ENCODE results near the gene PRR5. TPM values are rescaled to one million over a fixed set of nuclear protein-coding genes. Genes with fewer than 3 reads are reported as not detected.

PRR5 gene
- polyA plus RNA-seq, 3 donors: 33.5 to 36.1 (median 35.3) TPM

DNA sequence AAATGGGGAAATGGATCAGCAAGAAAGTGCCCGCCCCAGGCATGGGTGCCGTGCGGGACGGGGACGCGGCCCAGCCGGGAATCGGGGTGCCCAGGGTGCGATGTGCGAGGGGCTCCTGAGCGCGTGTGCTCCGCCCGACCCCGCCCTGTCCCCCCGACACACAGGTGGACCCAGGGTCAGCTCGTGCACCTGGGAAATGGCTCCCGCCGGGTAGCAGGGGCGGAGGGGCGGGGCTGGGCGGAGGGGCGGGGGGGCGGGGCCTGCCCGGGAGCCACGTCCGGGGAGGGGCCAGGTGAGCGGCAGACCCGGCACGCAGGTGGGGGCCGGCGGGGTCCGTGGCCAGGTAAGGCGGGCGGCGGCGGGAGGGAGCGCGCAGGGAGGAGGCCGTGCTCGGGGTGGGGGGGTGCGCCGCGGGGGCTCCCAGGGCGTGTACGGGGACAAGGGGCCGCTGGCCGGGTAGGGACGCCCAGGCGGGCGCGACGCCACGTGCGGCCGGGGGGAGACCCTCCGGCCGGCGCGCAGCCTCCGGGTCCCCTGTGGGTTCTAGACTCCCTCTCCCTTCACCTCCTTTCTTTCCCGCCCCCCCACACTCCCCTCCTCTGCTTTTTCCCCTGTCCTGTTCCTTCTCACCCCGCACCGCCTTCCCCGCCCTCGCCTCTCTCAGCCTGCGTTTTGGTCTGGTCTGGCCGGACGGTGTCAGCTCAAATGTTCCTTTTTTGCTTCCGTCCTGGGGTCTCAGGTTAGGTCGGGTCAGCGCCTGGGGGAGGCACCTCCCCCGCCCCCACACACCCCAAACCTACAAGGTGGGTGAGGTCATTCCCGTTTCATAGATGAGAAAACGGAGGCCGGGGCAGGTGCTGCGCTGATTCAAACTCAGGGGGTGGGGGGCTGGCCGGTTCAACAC, 50.5 kb downstream of the PRR5 start, which contains the start of gene ARHGAP8:
TSS of gene ARHGAP8 (plus strand) at position 291 of the 904 bp plus-strand sequence. CDS start 33,953 bp downstream, outside the sequence.
- DNase-seq: no peak

DNA sequence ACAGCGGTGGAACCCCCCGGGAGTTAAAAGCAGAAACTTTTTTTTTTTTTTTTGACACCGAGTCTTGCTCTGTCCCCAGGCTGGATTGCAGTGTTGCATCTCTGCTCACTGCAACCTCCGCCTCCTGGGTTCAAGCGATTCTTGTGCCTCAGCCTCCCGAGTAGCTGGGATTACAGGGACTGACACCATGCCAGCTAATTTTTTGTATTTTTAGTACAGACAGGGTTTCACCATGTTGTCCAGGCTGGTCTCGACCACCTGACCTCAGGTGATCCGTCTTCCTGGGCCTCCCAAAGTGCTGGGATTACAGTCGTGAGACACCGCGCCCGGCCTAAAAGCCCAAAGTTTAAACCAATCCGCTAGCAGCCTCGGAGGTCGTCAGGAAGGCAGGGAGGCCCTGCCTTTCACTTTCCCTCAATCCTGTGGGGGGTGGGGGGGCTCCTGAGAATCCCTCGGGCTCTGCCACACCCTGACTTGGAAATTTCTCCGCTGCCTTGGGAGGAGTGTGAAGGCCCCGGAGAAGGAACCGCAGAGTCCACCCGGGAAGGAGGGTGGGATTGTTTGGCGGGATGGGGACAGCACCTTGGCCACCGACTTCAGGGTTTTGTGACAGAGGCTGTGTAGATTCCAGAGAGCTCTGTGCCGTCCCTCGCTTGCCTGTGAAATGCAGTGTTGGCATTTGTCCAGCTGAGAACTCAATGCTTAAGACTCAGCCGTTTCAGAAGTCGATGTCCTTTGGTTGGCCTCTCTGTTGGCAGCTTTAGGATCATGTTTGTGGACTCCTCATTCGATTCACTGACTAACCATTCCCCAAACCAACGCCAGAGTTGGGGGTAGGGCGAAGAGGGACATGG, 51.4 kb downstream of the PRR5 start:
- DNase-seq: peak; percentile 79

- no peak for DNase-seq
Measured at GRCh38 chr22:44754998-44755397, 53.0 kb downstream of the PRR5 start.

GRCh38 chr22:44755417-44755816, 53.4 kb downstream of the PRR5 start:
- DNase-seq: no peak

GRCh38 chr22:44755956-44756361, 54.0 kb downstream of the PRR5 start:
- DNase-seq: peak; percentile 73

DNA sequence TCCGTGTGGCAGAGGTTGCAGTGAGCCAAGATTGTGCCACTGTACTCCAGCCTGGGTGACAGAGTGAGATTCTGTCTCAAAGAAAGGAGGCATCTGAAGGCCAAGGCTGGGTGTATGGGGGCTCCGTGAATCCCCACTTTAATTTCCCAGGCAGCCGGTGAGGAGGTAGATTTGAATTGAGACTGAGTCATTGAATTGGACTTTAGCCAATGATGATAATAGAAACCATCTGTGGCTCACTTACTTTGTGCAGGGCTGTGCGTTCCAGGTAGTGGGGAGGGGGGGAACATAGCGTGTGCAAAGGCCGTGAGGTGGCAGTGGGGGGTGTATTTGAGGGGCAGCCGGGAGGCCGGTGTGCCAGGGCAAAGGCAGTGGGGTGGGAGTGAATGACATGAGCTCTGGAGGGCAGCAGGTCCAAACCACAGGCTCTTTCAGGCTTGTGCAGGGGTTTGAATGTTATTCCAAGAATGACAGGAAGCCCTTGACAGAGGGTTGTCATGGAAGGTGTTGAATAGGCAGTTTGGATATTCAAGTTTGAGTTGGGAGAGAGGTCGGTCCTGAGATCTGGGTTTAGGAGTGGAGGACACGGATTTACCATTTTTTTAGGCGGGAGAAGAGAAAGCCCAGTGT, 56.5 kb downstream of the PRR5 start:
- no peak for DNase-seq

DNA sequence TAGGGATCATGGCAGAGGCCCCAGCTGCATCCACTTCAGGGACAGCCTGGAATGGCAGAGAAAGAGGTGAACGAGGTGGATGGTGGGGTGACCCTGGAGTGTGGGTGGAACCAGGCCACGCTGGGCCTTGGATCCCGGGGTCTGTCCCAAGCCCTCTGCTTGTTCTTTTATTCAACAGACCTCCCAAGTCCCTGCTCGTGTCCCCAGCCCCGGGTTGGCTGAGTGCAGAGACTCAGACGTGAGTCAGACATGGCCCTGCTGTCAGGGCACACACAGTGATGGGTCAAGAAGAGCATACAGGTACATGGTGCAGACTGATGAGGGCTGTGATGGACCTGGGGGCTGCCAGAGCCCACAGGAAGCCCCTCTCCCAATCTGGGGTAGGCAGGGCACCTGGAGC, 57.0 kb downstream of the PRR5 start:
- DNase-seq: no peak

DNA sequence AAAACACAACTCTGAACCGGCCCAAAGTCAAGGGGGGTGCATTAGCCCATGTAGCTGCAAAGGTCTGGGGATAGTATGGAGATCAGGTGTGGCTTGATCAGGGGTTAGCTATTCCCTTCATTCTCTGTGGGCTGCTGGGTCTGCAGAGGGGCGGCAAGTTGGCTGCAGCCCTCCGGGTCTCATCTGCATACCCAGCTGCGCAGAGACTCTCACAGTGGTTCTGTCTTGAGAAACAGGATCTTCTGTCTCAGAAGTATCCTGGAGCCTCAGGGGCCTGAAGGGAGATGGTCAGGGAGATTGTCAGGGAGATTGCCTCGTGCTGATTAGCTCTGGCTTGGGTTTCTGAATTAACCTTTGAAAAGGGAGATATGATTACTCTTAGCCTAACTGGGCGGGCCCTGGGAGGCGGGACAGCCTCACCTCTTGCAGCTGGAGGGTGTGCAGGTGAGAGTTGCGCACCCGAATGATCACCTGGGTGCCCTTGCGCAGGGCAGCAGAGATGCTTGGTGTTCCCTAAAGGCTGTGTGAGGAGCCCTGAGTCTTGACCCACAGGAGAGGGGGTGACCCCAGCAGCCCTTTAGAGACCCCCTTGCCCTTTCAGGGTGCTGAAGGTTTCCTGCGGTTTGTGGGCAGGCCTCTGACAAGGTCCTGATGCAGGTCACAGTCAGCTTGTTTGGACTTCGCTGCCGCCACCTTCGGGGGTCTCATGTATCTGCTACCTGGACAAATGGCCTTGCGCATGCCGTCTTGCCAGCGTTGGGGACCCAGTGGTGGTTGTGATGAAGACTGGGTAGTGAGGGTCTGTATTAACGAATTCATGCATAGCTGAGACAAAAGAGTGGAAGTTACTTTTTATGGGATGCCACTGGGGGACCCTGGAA, 57.7 kb downstream of the PRR5 start:
- DNase-seq: no peak

- DNase-seq: no peak
Measured at GRCh38 chr22:44760476-44760875, 58.5 kb downstream of the PRR5 start.

GRCh38 chr22:44761025-44761424, 59.0 kb downstream of the PRR5 start:
- no peak for DNase-seq

- DNase-seq: no peak
Measured at GRCh38 chr22:44764373-44764772, 62.4 kb downstream of the PRR5 start.

DNA sequence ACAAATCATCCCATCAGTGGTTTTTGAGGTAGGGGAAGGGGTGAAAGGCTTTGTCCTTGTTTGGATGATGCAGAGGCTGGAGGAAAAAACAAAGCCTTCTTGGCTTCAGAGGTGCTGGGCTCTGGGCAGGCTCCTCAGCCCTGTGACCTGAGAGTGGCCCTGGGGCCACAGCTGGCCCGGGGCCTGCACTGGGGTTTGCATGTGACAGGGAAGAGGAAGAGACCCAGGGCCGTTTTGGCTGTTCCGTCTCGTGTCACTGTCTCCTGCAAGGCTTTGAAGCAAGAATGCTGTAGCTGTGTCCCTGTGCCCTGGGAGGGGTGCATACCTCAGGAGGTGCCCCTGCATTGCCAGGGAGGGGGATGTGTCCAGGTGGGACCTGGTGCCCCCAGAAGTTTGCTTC, 63.0 kb downstream of the PRR5 start:
- DNase-seq: no peak

DNA sequence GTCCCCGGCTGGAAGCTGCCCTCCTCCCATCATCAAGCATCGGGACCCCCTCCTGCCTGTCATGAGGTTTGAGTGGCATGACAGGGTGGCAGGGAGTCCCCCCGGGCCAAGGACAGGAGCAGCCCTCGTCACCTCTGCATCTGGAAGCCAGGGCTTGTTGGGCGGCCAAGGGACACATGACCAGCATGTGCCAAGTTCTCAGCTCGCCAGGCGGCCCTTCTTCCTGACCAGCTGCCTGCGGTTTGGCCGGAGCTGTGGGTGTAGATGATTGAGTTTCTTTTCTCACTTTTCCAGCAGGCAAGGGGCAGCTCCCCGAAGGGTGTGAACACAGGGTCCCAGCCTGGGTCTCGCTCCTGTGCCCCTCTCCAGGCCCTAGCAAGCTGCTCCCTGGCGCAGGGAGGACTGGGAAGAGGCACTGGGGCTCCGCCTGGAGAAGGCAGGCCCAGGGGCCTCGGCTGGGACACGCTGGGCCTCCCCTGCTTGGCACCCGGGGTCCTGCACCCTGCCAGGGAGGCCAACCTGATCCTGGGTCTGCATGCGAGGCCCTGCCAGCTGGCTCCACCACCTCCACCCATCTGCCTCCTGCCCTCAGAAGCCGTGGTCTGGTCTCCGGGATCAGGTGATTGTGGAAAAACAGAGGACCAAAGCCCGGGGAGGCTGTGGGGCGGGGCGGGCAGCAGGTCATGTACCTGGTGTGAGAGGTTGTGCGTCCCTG, 63.7 kb downstream of the PRR5 start:
- no peak for DNase-seq

GRCh38 chr22:44773082-44773481, 71.1 kb downstream of the PRR5 start:
- no peak for DNase-seq

GRCh38 chr22:44775862-44776261, 73.9 kb downstream of the PRR5 start:
- DNase-seq: no peak

DNA sequence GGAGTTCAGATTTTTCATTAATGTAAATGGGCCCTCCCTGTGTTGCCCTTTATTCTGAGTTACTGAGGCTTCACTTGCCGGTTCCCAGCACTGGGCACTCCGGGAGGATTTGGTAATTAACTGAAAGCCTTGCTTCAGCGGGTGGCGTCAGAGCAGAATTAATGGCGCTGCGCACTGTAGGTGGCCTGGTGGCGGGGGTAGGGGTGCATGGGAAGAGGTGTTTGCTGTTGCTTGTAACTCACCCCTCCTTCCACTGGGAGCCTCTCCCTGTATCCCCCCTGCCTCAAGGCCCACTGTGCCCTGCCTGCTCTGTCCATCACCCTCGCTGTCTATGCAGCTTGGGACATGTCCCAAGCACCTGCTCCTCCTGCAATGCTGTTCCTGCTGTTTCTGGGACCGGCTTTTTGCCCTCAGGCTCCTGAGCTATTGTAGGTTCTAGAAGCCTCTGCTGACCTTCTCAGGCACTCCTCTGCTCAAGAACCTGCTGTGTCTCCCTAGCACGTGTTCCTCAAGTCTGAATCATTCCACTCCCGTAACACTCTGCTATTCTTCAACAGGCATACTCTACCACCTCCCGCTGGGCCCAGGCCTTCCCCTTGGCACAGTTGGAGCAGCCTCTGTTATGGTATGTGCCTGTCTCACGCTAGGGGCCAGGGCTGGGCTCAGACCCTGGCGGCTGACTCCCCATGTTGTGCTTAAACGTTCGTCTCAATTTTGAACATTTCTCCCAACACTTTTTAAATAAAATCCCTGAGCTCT, 74.8 kb downstream of the PRR5 start:
- no peak for DNase-seq

- DNase-seq: no peak
Measured at GRCh38 chr22:44777364-44777755, 75.4 kb downstream of the PRR5 start.

GRCh38 chr22:44780876-44781449, 79.0 kb downstream of the PRR5 start:
- no peak for DNase-seq

- DNase-seq: no peak
Measured at GRCh38 chr22:44782363-44782963, 80.5 kb downstream of the PRR5 start.
